OCI-LY1 (cell line): Measurements from ENCODE around the gene ANAPC5.

Source experiments
- EZH2 ChIP-seq: fragments of 200-600 bp; sonication (generic), shearing (Covaris generic); IDR thresholded peaks from 2 replicates; pipeline ENCODE4 v1.8.0; 2017; ENCODE audit warnings: borderline replicate concordance, mixed run types, mild to moderate bottlenecking, antibody characterized with exemption, low read length, moderate library complexity, mixed read lengths
- TF ChIP-seq, protein P1 (sequence below): fragments of 200-600 bp; sonication (generic), shearing (Covaris generic); IDR thresholded peaks from 2 replicates; pipeline ENCODE4 v1.5.1; 2017; ENCODE audit warnings: mild to moderate bottlenecking, antibody characterized with exemption, low read length, moderate library complexity, mixed read lengths

- TF ChIP-seq, protein P1, sequence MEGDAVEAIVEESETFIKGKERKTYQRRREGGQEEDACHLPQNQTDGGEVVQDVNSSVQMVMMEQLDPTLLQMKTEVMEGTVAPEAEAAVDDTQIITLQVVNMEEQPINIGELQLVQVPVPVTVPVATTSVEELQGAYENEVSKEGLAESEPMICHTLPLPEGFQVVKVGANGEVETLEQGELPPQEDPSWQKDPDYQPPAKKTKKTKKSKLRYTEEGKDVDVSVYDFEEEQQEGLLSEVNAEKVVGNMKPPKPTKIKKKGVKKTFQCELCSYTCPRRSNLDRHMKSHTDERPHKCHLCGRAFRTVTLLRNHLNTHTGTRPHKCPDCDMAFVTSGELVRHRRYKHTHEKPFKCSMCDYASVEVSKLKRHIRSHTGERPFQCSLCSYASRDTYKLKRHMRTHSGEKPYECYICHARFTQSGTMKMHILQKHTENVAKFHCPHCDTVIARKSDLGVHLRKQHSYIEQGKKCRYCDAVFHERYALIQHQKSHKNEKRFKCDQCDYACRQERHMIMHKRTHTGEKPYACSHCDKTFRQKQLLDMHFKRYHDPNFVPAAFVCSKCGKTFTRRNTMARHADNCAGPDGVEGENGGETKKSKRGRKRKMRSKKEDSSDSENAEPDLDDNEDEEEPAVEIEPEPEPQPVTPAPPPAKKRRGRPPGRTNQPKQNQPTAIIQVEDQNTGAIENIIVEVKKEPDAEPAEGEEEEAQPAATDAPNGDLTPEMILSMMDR, result no peak
- TF ChIP-seq EZH2, result no peak
Measured at GRCh38 chr12:121331248-121331647, 21.0 kb downstream of the ANAPC5 start.
